ENCODE data around the gene RETNLB.

Gene RETNLB

GRCh38 chr3:108728105-108728504 lies 29.1 kb downstream of the RETNLB start:
- TF ChIP-seq CTCF (IDR thresholded peaks at IDR 0.05) (no peak), ZFX (IDR thresholded peaks at IDR 0.05; ENCODE audit: borderline replicate concordance) (no peak)
- no peak overlapping the region for H3K27ac ChIP-seq

- H3K27ac ChIP-seq = no peak overlapping the region
- TF ChIP-seq CTCF (IDR thresholded peaks at IDR 0.05) (no peak), ZFX (IDR thresholded peaks at IDR 0.05; ENCODE audit: borderline replicate concordance) (no peak)
Measured at GRCh38 chr3:108724101-108724500, 33.1 kb downstream of the RETNLB start.

- no peak overlapping the region for H3K27ac ChIP-seq
- TF ChIP-seq ZFX (IDR thresholded peaks at IDR 0.05; ENCODE audit: borderline replicate concordance) (no peak), CTCF (IDR thresholded peaks at IDR 0.05) (no peak)
Measured at GRCh38 chr3:108722724-108723123, 34.5 kb downstream of the RETNLB start.

GRCh38 chr3:108719178-108719806 lies 37.9 kb downstream of the RETNLB start:
- TF ChIP-seq CTCF (IDR thresholded peaks at IDR 0.05) (no peak), ZFX (IDR thresholded peaks at IDR 0.05; ENCODE audit: borderline replicate concordance) (no peak)
- H3K27ac ChIP-seq = no peak overlapping the region

- H3K27ac ChIP-seq = no peak overlapping the region
Measured at GRCh38 chr3:108718454-108718853, 38.8 kb downstream of the RETNLB start.

GRCh38 chr3:108713816-108714215 lies 43.4 kb downstream of the RETNLB start:
- H3K27ac ChIP-seq = no peak overlapping the region
- no peak for TF ChIP-seq CTCF (IDR thresholded peaks at IDR 0.05)
- no peak for TF ChIP-seq ZFX (IDR thresholded peaks at IDR 0.05; ENCODE audit: borderline replicate concordance)

More at GRCh38 chr3:108718454-108718853, 38.8 kb downstream of the RETNLB start:
- TF ChIP-seq CTCF (IDR thresholded peaks at IDR 0.05) = no peak
- no peak for TF ChIP-seq ZFX (IDR thresholded peaks at IDR 0.05; ENCODE audit: borderline replicate concordance)

- TF ChIP-seq ZFX (IDR thresholded peaks at IDR 0.05; ENCODE audit: borderline replicate concordance) (no peak), CTCF (IDR thresholded peaks at IDR 0.05) (no peak)
- no peak overlapping the region for H3K27ac ChIP-seq
Measured at GRCh38 chr3:108713009-108713516, 44.1 kb downstream of the RETNLB start.

All from 22Rv1 (cell line).